CD14-positive monocyte (primary cell): ENCODE data around the gene GRIK3. TPM values are rescaled to one million over a fixed set of nuclear protein-coding genes. Genes with fewer than 3 reads are reported as not detected.

Source experiments
- DNase-seq, 3 donors: peaks; one replicate each; pipeline ENCODE4 v3.0.0-alpha.2; 2011 to 2022
- H2AFZ ChIP-seq: 2 replicates; pipeline ENCODE4 v1.6.0; 2012; ENCODE audit warnings: mild to moderate bottlenecking, low read depth, low read length, inconsistent platforms; ENCODE audit not compliant: insufficient read depth, poor library complexity, severe bottlenecking
- H3K27ac ChIP-seq, 2 donors: 1 replicate in 1 of 2; 2 replicates in 1 of 2; pipeline ENCODE4 v1.5.1; 2012 to 2013; ENCODE audit warnings: low read length in 2 of 2, control low read depth in 1 of 2, inconsistent platforms in 1 of 2, low read depth in 1 of 2, mild to moderate bottlenecking in 1 of 2
- H3K27me3 ChIP-seq, 2 donors: one replicate each; pipeline versions ENCODE4 v1.6.0 to v1.6.1; 2011 to 2013; ENCODE audit warnings: low read length in 2 of 2; ENCODE audit not compliant: control insufficient read depth in 2 of 2, insufficient read depth in 2 of 2
- H3K36me3 ChIP-seq, 2 donors: replicated peaks in 1 of 2; 1 replicate in 1 of 2; 2 replicates in 1 of 2; pipeline versions ENCODE4 v1.5.1 to v1.6.1; 2012 to 2013; ENCODE audit warnings: low read length in 2 of 2, control low read depth in 1 of 2, inconsistent platforms in 1 of 2, mild to moderate bottlenecking in 1 of 2; ENCODE audit not compliant: insufficient read depth in 2 of 2, control insufficient read depth in 1 of 2
- H3K4me1 ChIP-seq, 2 donors: 1 replicate in 1 of 2; 2 replicates in 1 of 2; pipeline versions ENCODE4 v1.5.1 to v1.6.1; 2012 to 2013; ENCODE audit warnings: low read length in 2 of 2, control low read depth in 1 of 2, inconsistent platforms in 1 of 2, mild to moderate bottlenecking in 1 of 2, moderate library complexity in 1 of 2; ENCODE audit not compliant: insufficient read depth in 2 of 2, control insufficient read depth in 1 of 2
- H3K4me2 ChIP-seq: replicated peaks from 2 replicates; pipeline ENCODE3; 2012; ENCODE audit warnings: low read length, moderate library complexity, mild to moderate bottlenecking; ENCODE audit not compliant: poor library complexity, severe bottlenecking; ENCODE audit errors: extremely low read depth
- H3K4me3 ChIP-seq, 3 experiments: fragments of 200-600 bp in 1 of 3; sonication (generic) in 1 of 3; replicated peaks in 1 of 3; 1 replicate in 2 of 3; 2 replicates in 1 of 3; pipeline ENCODE4 v1.5.1; 2011 to 2013; ENCODE audit warnings: low read length in 3 of 3, mild to moderate bottlenecking in 3 of 3, control low read depth in 2 of 3, low read depth in 2 of 3, inconsistent platforms in 1 of 3, moderate library complexity in 1 of 3
- H3K79me2 ChIP-seq: 2 replicates; pipeline ENCODE4 v1.6.0; 2012; ENCODE audit warnings: mild to moderate bottlenecking, control low read depth, inconsistent platforms, low read length, moderate library complexity; ENCODE audit not compliant: insufficient read depth
- H3K9ac ChIP-seq: 2 replicates; pipeline ENCODE4 v1.6.0; 2017; ENCODE audit warnings: low read length, mild to moderate bottlenecking; ENCODE audit not compliant: insufficient read depth, poor library complexity, severe bottlenecking
- H3K9me3 ChIP-seq, 2 donors: replicated peaks in 1 of 2; 1 replicate in 1 of 2; 2 replicates in 1 of 2; pipeline versions ENCODE4 v1.5.1 to v1.6.1; 2012 to 2013; ENCODE audit warnings: low read length in 2 of 2, control low read depth in 1 of 2; ENCODE audit not compliant: control insufficient read depth in 1 of 2, insufficient read depth in 1 of 2
- H4K20me1 ChIP-seq: 2 replicates; pipeline ENCODE4 v1.6.0; 2012; ENCODE audit warnings: mild to moderate bottlenecking, low read length, control low read depth, moderate library complexity; ENCODE audit not compliant: insufficient read depth
- H3K27ac Mint-ChIP-seq, 7 donors: one replicate each; pipeline ENCODE4 v1.8.0; 2020; ENCODE audit warnings: mild to moderate bottlenecking in 7 of 7, mixed read lengths in 7 of 7, moderate library complexity in 6 of 7, inconsistent platforms in 2 of 7
- H3K27me3 Mint-ChIP-seq, 3 donors: one replicate each; pipeline ENCODE4 v1.8.0; 2021 to 2022; ENCODE audit warnings: low read depth in 3 of 3, mild to moderate bottlenecking in 3 of 3, mixed read lengths in 3 of 3, moderate library complexity in 3 of 3, inconsistent platforms in 1 of 3
- H3K36me3 Mint-ChIP-seq, 2 donors: one replicate each; pipeline ENCODE4 v1.8.0; 2020; ENCODE audit warnings: mixed read lengths in 2 of 2, inconsistent platforms in 1 of 2, mild to moderate bottlenecking in 1 of 2
- H3K4me1 Mint-ChIP-seq: one replicate; pipeline ENCODE4 v1.8.0; 2020; ENCODE audit warnings: mild to moderate bottlenecking, mixed read lengths
- H3K4me3 Mint-ChIP-seq, 2 donors: one replicate each; pipeline ENCODE4 v1.8.0; 2020; ENCODE audit warnings: mild to moderate bottlenecking in 2 of 2, mixed read lengths in 2 of 2, moderate library complexity in 1 of 2
- H3K9me3 Mint-ChIP-seq, 7 donors: one replicate each; pipeline ENCODE4 v1.8.0; 2020 to 2022; ENCODE audit warnings: mixed read lengths in 7 of 7, mild to moderate bottlenecking in 6 of 7, moderate library complexity in 6 of 7, inconsistent platforms in 2 of 7
- WGBS: methylation state at CpG from one replicate; pipeline ENCODE4 v1.1.5; 2013; ENCODE audit warnings: missing lambda C conversion rate; ENCODE audit not compliant: insufficient coverage; 5-methylcytosine and 5-hydroxymethylcytosine counted together
- intact Hi-C, 2 donors: fragments of 100-400 bp; cut with micrococcal nuclease; formaldehyde crosslinking; loops; one replicate each; pipeline versions ENCODE4 v1.15.0 to v1.15.1; 2023
- polyA plus RNA-seq, 3 donors: library from polyadenylated mRNA; depleted of rRNA in 1 of 3; unstranded in 2 of 3; stranded (reverse) in 1 of 3; fragments of 300-500 nt in 2 of 3; fragments of >200 nt in 1 of 3; fragmentation: Illumina TruSeq in 2 of 3; gene quantifications; 1 replicate in 2 of 3; 2 replicates in 1 of 3; pipeline ENCODE4 v1.2.3, GENCODE V29; 2012 to 2021
- TF ChIP-seq, protein P1 (sequence below): fragments of 200-600 bp; IDR thresholded peaks from one replicate; pipeline ENCODE4 v1.8.0; 2022; ENCODE audit warnings: antibody characterized with exemption, mild to moderate bottlenecking

The GRIK3 gene
- polyA plus RNA-seq, 3 donors: not detected

DNA sequence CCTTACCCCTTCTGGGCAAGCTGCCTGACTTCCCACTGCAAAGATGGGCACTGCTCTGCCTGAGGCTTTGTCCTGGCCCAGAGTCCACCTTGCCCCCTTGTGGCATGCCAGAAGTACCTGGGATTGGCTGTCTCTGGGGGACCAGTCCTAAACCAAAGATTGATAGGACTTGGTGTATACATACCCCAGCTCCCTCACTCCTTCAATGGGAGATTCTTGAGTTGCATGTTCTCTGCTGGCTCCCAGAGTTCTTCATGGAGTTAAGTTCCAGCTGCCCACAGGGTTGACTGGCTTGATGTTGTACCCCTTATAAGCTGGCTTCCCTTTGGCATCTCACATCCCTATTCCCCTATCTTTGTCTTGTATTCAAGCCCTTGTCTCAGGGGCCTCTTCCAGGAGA is 244.8 kb downstream of the GRIK3 start:
- H3K27me3 ChIP-seq: no peaks in the 10 kb centered on the region
- no peak overlapping the region for H3K27ac ChIP-seq
- H3K4me2 ChIP-seq: no peak overlapping the region
- H2AFZ ChIP-seq: no peak overlapping the region
- no peaks in the 10 kb centered on the region for H3K4me1 Mint-ChIP-seq
- intact Hi-C loops: no loop called here
- no peaks in the 10 kb centered on the region for H3K36me3 ChIP-seq
- TF ChIP-seq, protein P1, sequence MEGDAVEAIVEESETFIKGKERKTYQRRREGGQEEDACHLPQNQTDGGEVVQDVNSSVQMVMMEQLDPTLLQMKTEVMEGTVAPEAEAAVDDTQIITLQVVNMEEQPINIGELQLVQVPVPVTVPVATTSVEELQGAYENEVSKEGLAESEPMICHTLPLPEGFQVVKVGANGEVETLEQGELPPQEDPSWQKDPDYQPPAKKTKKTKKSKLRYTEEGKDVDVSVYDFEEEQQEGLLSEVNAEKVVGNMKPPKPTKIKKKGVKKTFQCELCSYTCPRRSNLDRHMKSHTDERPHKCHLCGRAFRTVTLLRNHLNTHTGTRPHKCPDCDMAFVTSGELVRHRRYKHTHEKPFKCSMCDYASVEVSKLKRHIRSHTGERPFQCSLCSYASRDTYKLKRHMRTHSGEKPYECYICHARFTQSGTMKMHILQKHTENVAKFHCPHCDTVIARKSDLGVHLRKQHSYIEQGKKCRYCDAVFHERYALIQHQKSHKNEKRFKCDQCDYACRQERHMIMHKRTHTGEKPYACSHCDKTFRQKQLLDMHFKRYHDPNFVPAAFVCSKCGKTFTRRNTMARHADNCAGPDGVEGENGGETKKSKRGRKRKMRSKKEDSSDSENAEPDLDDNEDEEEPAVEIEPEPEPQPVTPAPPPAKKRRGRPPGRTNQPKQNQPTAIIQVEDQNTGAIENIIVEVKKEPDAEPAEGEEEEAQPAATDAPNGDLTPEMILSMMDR: no peak
- H3K27ac Mint-ChIP-seq: no peak overlapping the region
- no peaks in the 10 kb centered on the region for H3K79me2 ChIP-seq
- H3K4me3 Mint-ChIP-seq: no peak overlapping the region
- DNase-seq: no peak
- no peaks in the 10 kb centered on the region for H3K36me3 Mint-ChIP-seq
- H3K9ac ChIP-seq: no peak overlapping the region
- H3K27me3 Mint-ChIP-seq: peaks cover 3 to 11% (median 3%) of the 10 kb centered on the region in 3 donors
- H3K4me3 ChIP-seq: no peak overlapping the region
- no peaks in the 10 kb centered on the region for H3K4me1 ChIP-seq
- no peaks in the 10 kb centered on the region for H4K20me1 ChIP-seq
- no peaks in the 10 kb centered on the region for H3K9me3 ChIP-seq
- H3K9me3 Mint-ChIP-seq: peaks cover 0 to 2% (median 0%) of the 10 kb centered on the region in 7 donors

DNA sequence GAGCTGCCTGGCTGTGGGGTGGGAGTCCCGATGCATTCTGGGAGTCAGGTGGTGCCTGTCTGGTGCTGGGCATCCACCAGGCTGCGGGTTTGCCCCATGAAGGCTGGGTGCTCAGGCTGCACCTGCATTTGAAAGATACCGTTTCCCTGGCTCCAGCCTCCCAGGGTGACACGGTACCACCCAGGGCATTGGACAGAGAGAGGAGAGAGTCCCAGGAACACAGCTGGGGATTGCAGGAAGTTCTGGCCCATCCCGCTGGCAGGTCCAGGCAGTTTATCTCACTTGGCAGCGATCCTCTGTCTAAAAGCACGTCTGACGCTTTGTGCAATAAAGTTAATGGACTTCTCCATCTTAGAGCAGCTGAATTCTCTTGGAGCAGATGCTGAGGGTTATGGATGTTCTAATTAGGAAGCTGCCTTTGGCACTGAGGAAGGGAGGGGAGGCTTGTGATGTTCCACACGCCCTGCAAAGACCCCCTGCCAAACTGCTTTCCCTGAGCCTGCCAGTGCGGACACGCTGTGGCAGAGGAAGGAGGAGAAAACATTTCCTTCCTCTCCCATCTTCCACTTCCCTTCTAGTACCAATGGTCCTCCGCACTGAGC is 246.9 kb downstream of the GRIK3 start:
- Histone ChIP-seq H3K27ac (no peak overlapping the region), H3K4me1 (no peaks in the 10 kb centered on the region), H3K4me3 (no peak overlapping the region), H3K4me2 (no peak overlapping the region), H3K9me3 (no peaks in the 10 kb centered on the region), H4K20me1 (no peaks in the 10 kb centered on the region), H3K79me2 (no peaks in the 10 kb centered on the region), H2AFZ (no peak overlapping the region), H3K36me3 (no peaks in the 10 kb centered on the region), H3K9ac (no peak overlapping the region), H3K27me3 (no peaks in the 10 kb centered on the region)
- peaks cover 4 to 11% (median 6%) of the 10 kb centered on the region in 3 donors for H3K27me3 Mint-ChIP-seq
- 70% methylated on average over 7 of the region's 12 CpGs for WGBS
- H3K27ac Mint-ChIP-seq: no peak overlapping the region
- no peak for DNase-seq
- H3K9me3 Mint-ChIP-seq: peaks cover 0 to 2% (median 0%) of the 10 kb centered on the region in 7 donors
- intact Hi-C loops: no loop called here
- no peaks in the 10 kb centered on the region for H3K36me3 Mint-ChIP-seq
- TF ChIP-seq, protein P1: no peak
- no peaks in the 10 kb centered on the region for H3K4me1 Mint-ChIP-seq
- H3K4me3 Mint-ChIP-seq: no peak overlapping the region
